Body of pancreas (tissue), 4 donors: ENCODE data around the gene SNAP25. TPM values are rescaled to one million over a fixed set of nuclear protein-coding genes. Genes with fewer than 3 reads are reported as not detected.

Experiments
- ATAC-seq: fragments of 150-250 bp; one replicate; pipeline ENCODE4 v1.9.1; 2016
- DNase-seq, 4 donors: peaks; one replicate each; pipeline ENCODE4 v3.0.0-alpha.2; 2019
- H3K27ac ChIP-seq, 4 donors: fragments of 200-600 bp; sonication (generic); 1 replicate in 3 of 4; 2 replicates in 1 of 4; pipeline versions ENCODE4 v1.5.1 to v1.6.1; 2016 to 2019; ENCODE audit warnings: mild to moderate bottlenecking in 1 of 4, mixed read lengths in 1 of 4, moderate library complexity in 1 of 4
- H3K27me3 ChIP-seq, 2 donors: fragments of 200-600 bp; sonication (generic); one replicate each; pipeline ENCODE4 v1.6.0; 2016; ENCODE audit warnings: mild to moderate bottlenecking in 1 of 2
- H3K36me3 ChIP-seq, 2 donors: fragments of 200-600 bp; sonication (generic); replicated peaks in 1 of 2; 2 replicates each; pipeline ENCODE4 v1.5.1; 2016; ENCODE audit warnings: low read depth in 2 of 2; ENCODE audit not compliant: insufficient read depth in 1 of 2
- H3K4me1 ChIP-seq: fragments of 200-600 bp; sonication (generic); one replicate; pipeline ENCODE4 v1.6.0; 2016
- H3K4me3 ChIP-seq, 2 donors: fragments of 200-600 bp; sonication (generic); 1 replicate in 1 of 2; 2 replicates in 1 of 2; pipeline ENCODE4 v1.5.1; 2016 to 2019
- H3K9me3 ChIP-seq, 3 donors: fragments of 200-600 bp; sonication (generic); 1 replicate in 2 of 3; 2 replicates in 1 of 3; pipeline ENCODE4 v1.5.1; 2016
- POLR2A ChIP-seq, 3 donors: fragments of 450-650 bp; IDR thresholded peaks; one replicate each; pipeline ENCODE4 v1.6.1; 2016; ENCODE audit warnings: antibody characterized with exemption in 3 of 3, mild to moderate bottlenecking in 2 of 3
- WGBS, 2 donors: methylation state at CpG; one replicate each; pipeline ENCODE4 v1.1.5; 2017; 5-methylcytosine and 5-hydroxymethylcytosine counted together
- intact Hi-C: fragments of 100-400 bp; cut with DNase I; formaldehyde crosslinking; loops from one replicate; pipeline ENCODE4 v1.15.1; 2023
- total RNA-seq, 2 donors: library from RNA; depleted of rRNA; stranded (reverse); fragments of >200 nt; gene quantifications; one replicate each; pipeline ENCODE4 v1.1.0, GENCODE V29; 2016
- TF ChIP-seq, protein P1 (sequence below), 7 experiments: fragments of 450-650 bp in 4 of 7; fragments of 200-600 bp in 3 of 7; sonication (generic) in 3 of 7; IDR thresholded peaks; one replicate each; pipeline ENCODE4 v1.5.1; 2016 to 2019; ENCODE audit warnings: antibody characterized with exemption in 7 of 7

The SNAP25 gene
- total RNA-seq, 2 donors from 2014 or later, result 3.4 to 10.9 TPM

- H3K4me3 ChIP-seq, result no peak overlapping the region
- H3K27ac ChIP-seq, result no peak overlapping the region
- no peaks in the 10 kb centered on the region for H3K27me3 ChIP-seq
- TF ChIP-seq, protein P1, sequence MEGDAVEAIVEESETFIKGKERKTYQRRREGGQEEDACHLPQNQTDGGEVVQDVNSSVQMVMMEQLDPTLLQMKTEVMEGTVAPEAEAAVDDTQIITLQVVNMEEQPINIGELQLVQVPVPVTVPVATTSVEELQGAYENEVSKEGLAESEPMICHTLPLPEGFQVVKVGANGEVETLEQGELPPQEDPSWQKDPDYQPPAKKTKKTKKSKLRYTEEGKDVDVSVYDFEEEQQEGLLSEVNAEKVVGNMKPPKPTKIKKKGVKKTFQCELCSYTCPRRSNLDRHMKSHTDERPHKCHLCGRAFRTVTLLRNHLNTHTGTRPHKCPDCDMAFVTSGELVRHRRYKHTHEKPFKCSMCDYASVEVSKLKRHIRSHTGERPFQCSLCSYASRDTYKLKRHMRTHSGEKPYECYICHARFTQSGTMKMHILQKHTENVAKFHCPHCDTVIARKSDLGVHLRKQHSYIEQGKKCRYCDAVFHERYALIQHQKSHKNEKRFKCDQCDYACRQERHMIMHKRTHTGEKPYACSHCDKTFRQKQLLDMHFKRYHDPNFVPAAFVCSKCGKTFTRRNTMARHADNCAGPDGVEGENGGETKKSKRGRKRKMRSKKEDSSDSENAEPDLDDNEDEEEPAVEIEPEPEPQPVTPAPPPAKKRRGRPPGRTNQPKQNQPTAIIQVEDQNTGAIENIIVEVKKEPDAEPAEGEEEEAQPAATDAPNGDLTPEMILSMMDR (IDR thresholded peaks at IDR 0.05), result no peak
- TF ChIP-seq POLR2A (IDR thresholded peaks at IDR 0.05), result no peak
- no peak for ATAC-seq
- DNase-seq, result no peak
- 20 to 29% methylated on average over 6 of the region's 6 CpGs for WGBS, 2 donors
- intact Hi-C loops, result no loop called here
- no peaks in the 10 kb centered on the region for H3K9me3 ChIP-seq
- no peaks in the 10 kb centered on the region for H3K36me3 ChIP-seq
- H3K4me1 ChIP-seq, result peaks cover 6% of the 10 kb centered on the region
Observed at GRCh38 chr20:10344953-10345352, 126.3 kb downstream of the SNAP25 start.

GRCh38 chr20:10347086-10347880 is 128.7 kb downstream of the SNAP25 start:
- H3K4me3 ChIP-seq, result no peak overlapping the region
- ATAC-seq (no peak), DNase-seq (no peak)
- WGBS, 2 donors, result 46 to 63% methylated on average over 3 of the region's 3 CpGs
- no peaks in the 10 kb centered on the region for H3K9me3 ChIP-seq
- no peaks in the 10 kb centered on the region for H3K27me3 ChIP-seq
- no peaks in the 10 kb centered on the region for H3K36me3 ChIP-seq
- intact Hi-C loops, result no loop called here
- peaks cover 6% of the 10 kb centered on the region for H3K4me1 ChIP-seq
- TF ChIP-seq, protein P1 (IDR thresholded peaks at IDR 0.05), result no peak
- TF ChIP-seq POLR2A (IDR thresholded peaks at IDR 0.05), result no peak
- H3K27ac ChIP-seq, result no peak overlapping the region

GRCh38 chr20:10349118-10349517 is 130.5 kb downstream of the SNAP25 start:
- TF ChIP-seq, protein P1 (IDR thresholded peaks at IDR 0.05), result no peak
- no peak for TF ChIP-seq POLR2A (IDR thresholded peaks at IDR 0.05)
- WGBS, 2 donors, result 70 to 72% methylated on average over 3 of the region's 3 CpGs
- intact Hi-C loops, result no loop called here

GRCh38 chr20:10350188-10350842 is 131.7 kb downstream of the SNAP25 start:
- no peaks in the 10 kb centered on the region for H3K36me3 ChIP-seq
- H3K27me3 ChIP-seq, result no peaks in the 10 kb centered on the region
- ATAC-seq (no peak), DNase-seq (no peak)
- no peaks in the 10 kb centered on the region for H3K9me3 ChIP-seq
- TF ChIP-seq, protein P1 (IDR thresholded peaks at IDR 0.05), result no peak
- no peak for TF ChIP-seq POLR2A (IDR thresholded peaks at IDR 0.05)
- H3K27ac ChIP-seq, result no peak overlapping the region
- peaks cover 6% of the 10 kb centered on the region for H3K4me1 ChIP-seq
- WGBS, 2 donors, result 83 to 87% methylated on average over 9 of the region's 9 CpGs
- H3K4me3 ChIP-seq, result no peak overlapping the region
- intact Hi-C loops, result no loop called here

More at GRCh38 chr20:10349118-10349517, 130.5 kb downstream of the SNAP25 start:
- no peaks in the 10 kb centered on the region for H3K9me3 ChIP-seq
- H3K4me3 ChIP-seq, result no peak overlapping the region
- H3K27me3 ChIP-seq, result no peaks in the 10 kb centered on the region
- DNase-seq (no peak), ATAC-seq (no peak)
- no peak overlapping the region for H3K27ac ChIP-seq
- no peaks in the 10 kb centered on the region for H3K36me3 ChIP-seq
- peaks cover 6% of the 10 kb centered on the region for H3K4me1 ChIP-seq
